ENCODE results near the gene CYB561D1. TPM values are rescaled to one million over a fixed set of nuclear protein-coding genes. Genes with fewer than 3 reads are reported as not detected.

CYB561D1 gene
- total RNA-seq, 1 donor from 2014 or later: 4.2 TPM

DNA sequence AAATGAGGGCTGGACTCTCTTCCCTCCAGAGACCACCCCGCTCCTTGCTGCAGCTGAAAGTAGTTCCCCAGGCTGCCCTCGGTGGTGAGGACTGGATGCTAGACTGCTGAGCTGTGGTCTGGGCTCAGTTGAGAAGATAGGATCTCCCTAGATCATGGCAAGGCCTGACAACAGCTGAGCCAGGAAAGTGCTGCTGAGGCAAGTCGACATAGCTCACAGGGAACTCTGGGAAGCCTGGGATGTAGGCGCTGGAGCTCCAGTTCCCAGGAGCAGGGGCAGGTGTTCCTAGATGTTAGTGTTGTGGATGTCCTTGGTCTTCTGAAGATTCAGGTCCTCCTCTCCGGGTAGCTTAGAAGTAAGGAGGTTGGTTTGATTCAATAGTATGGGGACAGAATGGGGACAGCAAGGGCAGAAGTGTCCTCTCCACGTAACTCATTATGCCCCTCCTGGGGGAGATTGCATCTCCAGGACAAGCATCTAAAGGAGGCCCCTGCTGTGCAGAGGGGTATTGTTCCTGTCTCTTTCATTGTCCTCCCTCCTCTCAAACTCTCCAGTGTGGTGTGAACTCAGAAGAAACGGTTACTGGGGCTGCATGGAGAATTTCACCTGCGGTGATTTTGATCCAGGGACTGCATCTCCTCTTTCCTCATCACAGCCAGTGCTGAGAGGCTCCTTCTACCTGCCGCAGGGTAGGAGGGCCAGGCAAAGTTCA lies 3.7 kb downstream of the CYB561D1 start:
- Histone ChIP-seq H3K4me1 (ENCODE audit: control insufficient read depth in 3 of 3, insufficient read depth in 3 of 3, low read length in 3 of 3) (peaks cover 30 to 62% (median 31%) of the 10 kb centered on the region in 3 donors), H3K4me3 (ENCODE audit: low read length in 3 of 3) (no peak overlapping the region), H3K36me3 (ENCODE audit: control insufficient read depth in 3 of 3, insufficient read depth in 3 of 3, low read length in 3 of 3) (peaks cover 31 to 49% (median 49%) of the 10 kb centered on the region in 3 donors), H3K9me3 (ENCODE audit: control insufficient read depth in 3 of 3, low read length in 3 of 3) (no peaks in the 10 kb centered on the region), H3K27ac (ENCODE audit: low read depth, low read length) (no peak overlapping the region), H3K9ac (ENCODE audit: low read depth in 1 of 3, low read length in 3 of 3) (peak overlapping the region in 1 of 3 donors; percentile 16), H3K27me3 (ENCODE audit: control insufficient read depth in 3 of 3, insufficient read depth in 3 of 3, low read length in 3 of 3) (no peaks in the 10 kb centered on the region)

DNA sequence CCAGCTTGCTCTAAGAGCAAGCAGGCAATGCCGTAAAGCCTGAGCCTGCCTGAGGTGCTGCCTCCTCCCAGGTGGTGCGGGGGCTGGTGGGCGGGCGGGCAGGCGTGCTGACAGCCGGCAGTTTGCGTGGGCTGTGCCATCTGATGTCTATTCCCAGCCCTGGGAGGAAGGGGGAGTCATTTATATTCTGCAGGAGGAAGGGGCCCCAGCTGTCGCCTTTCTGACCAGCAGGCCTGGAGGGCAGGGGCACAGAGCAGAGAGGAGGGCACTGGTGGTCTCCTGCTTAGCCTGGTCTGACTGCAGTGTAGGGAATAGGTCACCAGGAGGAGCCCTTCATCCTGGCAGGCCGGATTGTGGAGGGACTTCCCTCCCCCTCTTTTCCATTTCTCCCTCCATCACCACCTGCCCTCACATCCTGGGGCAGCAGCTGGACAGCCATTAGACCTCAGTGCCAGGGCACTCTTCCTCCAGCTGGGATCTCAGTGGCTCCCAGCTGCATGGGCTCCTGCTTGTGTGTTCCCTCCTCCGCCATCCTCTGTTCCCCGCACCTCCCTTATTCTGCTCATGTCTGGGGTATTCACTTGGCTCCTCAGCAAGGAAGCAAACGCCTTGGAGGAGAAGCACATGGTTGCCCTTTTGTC lies 4.4 kb downstream of the CYB561D1 start:
- Histone ChIP-seq H3K9me3 (ENCODE audit: control insufficient read depth in 3 of 3, low read length in 3 of 3) (no peaks in the 10 kb centered on the region), H3K9ac (ENCODE audit: low read depth in 1 of 3, low read length in 3 of 3) (peak overlapping the region in 1 of 3 donors; percentile 8), H3K27me3 (ENCODE audit: control insufficient read depth in 3 of 3, insufficient read depth in 3 of 3, low read length in 3 of 3) (no peaks in the 10 kb centered on the region), H3K27ac (ENCODE audit: low read depth, low read length) (no peak overlapping the region), H3K36me3 (ENCODE audit: control insufficient read depth in 3 of 3, insufficient read depth in 3 of 3, low read length in 3 of 3) (peaks cover 31 to 52% (median 46%) of the 10 kb centered on the region in 3 donors), H3K4me3 (ENCODE audit: low read length in 3 of 3) (no peak overlapping the region), H3K4me1 (ENCODE audit: control insufficient read depth in 3 of 3, insufficient read depth in 3 of 3, low read length in 3 of 3) (peaks cover 26 to 58% (median 27%) of the 10 kb centered on the region in 3 donors)

DNA sequence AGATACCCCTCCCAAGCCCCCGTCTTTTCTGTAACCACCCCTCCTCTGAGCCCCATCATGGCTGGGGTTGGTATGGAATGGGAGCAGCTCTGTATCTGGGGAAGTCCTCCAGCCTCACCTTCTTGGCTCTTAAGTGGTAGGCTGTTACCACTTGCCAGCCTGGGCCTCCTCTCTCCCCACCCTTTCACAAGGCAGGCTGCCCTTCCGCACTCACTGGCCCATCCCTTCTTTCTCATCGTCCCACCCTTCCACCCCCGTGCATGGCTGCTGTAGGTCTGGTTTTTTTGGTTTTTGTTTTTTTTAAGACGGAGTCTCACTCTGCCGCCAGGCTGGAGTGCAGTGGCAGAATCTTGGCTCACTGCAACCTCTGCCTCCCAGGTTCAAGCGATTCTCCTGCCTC lies 5.2 kb downstream of the CYB561D1 start:
- H3K9ac ChIP-seq (ENCODE audit: low read depth in 1 of 3, low read length in 3 of 3): peak overlapping the region in 1 of 3 donors; percentile 16

DNA sequence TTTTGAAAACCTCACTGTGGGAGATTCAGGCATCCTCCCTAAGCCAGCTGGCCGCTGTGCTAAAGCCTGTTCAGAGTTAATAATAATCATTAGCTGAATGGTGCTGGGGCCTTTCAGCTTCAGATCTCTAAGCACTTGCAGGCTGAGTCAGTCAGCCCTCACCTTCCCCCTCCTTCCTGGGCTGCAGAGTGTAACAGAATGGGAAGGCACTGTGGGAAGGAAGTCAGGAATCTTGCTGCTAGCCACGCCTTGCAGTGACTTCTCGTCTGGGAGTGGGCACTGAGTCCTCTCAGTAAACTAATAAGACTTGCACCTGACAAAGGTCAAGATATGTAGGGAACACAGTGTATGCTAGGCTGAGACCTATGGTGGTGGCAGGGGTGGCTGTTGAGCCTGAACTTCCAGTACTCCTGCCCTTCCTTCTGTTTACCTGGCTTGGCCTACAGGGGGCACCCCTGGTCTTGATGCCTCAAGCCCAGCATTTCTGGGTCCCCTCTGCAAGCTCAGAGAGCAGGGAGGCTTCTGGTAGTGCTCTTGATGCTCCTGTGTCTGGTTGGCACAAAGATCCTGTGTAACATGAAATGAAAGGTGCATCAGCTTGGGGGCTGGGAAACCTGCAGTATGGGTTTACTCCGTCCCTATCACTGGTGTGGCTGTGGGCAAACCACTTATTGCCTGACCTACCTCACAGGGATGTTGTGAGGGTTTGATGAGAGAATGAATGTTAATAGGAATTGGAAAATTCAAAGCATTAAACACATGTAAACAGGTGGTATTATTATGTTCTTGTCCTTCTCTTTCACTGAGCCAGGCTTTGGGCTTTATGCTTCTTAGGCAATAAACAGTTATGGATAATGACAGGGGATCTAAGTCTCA lies 6.0 kb downstream of the CYB561D1 start:
- Histone ChIP-seq H3K4me3 (ENCODE audit: low read length in 3 of 3) (no peak overlapping the region), H3K9me3 (ENCODE audit: control insufficient read depth in 3 of 3, low read length in 3 of 3) (no peaks in the 10 kb centered on the region), H3K27ac (ENCODE audit: low read depth, low read length) (no peak overlapping the region), H3K36me3 (ENCODE audit: control insufficient read depth in 3 of 3, insufficient read depth in 3 of 3, low read length in 3 of 3) (peaks cover 31 to 55% (median 45%) of the 10 kb centered on the region in 3 donors), H3K9ac (ENCODE audit: low read depth in 1 of 3, low read length in 3 of 3) (no peak overlapping the region), H3K27me3 (ENCODE audit: control insufficient read depth in 3 of 3, insufficient read depth in 3 of 3, low read length in 3 of 3) (no peaks in the 10 kb centered on the region), H3K4me1 (ENCODE audit: control insufficient read depth in 3 of 3, insufficient read depth in 3 of 3, low read length in 3 of 3) (peaks cover 13 to 44% (median 19%) of the 10 kb centered on the region in 3 donors)

More for the DNA sequence above, 5.2 kb downstream of the CYB561D1 start:
- Histone ChIP-seq H3K4me3 (ENCODE audit: low read length in 3 of 3) (no peak overlapping the region), H3K36me3 (ENCODE audit: control insufficient read depth in 3 of 3, insufficient read depth in 3 of 3, low read length in 3 of 3) (peaks cover 31 to 55% (median 45%) of the 10 kb centered on the region in 3 donors), H3K27ac (ENCODE audit: low read depth, low read length) (peak overlapping the region; percentile 5), H3K27me3 (ENCODE audit: control insufficient read depth in 3 of 3, insufficient read depth in 3 of 3, low read length in 3 of 3) (no peaks in the 10 kb centered on the region), H3K4me1 (ENCODE audit: control insufficient read depth in 3 of 3, insufficient read depth in 3 of 3, low read length in 3 of 3) (peaks cover 21 to 52% (median 22%) of the 10 kb centered on the region in 3 donors), H3K9me3 (ENCODE audit: control insufficient read depth in 3 of 3, low read length in 3 of 3) (no peaks in the 10 kb centered on the region)

DNA sequence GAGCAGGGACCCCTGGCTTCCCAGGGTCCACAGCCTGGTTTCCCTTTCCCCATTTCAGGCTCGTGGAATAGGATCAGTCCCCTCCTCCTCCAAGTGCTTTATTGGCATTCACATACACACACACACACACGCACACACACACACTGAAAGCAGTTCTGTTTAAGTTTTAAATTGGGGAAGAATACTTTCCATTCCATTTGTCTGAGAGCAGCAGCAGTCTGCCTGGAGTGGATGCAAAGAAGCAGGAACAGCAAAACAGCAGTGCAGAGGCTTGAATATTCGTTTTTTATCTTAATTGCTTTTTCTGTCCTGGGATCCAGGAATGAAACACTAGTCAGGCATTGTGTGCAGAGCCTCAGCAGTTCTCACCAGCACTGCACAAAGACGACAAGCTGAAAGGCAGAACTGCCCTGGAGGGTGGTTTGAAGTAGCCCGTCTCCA lies 7.1 kb downstream of the CYB561D1 start:
- H3K27me3 ChIP-seq (ENCODE audit: control insufficient read depth in 3 of 3, insufficient read depth in 3 of 3, low read length in 3 of 3): no peaks in the 10 kb centered on the region
- no peaks in the 10 kb centered on the region for H3K9me3 ChIP-seq (ENCODE audit: control insufficient read depth in 3 of 3, low read length in 3 of 3)
- H3K27ac ChIP-seq (ENCODE audit: low read depth, low read length): no peak overlapping the region
- H3K9ac ChIP-seq (ENCODE audit: low read depth in 1 of 3, low read length in 3 of 3): no peak overlapping the region
- H3K4me1 ChIP-seq (ENCODE audit: control insufficient read depth in 3 of 3, insufficient read depth in 3 of 3, low read length in 3 of 3): peaks cover 9 to 51% (median 23%) of the 10 kb centered on the region in 3 donors
- H3K4me3 ChIP-seq (ENCODE audit: low read length in 3 of 3): no peak overlapping the region
- peaks cover 26 to 53% (median 37%) of the 10 kb centered on the region in 3 donors for H3K36me3 ChIP-seq (ENCODE audit: control insufficient read depth in 3 of 3, insufficient read depth in 3 of 3, low read length in 3 of 3)

DNA sequence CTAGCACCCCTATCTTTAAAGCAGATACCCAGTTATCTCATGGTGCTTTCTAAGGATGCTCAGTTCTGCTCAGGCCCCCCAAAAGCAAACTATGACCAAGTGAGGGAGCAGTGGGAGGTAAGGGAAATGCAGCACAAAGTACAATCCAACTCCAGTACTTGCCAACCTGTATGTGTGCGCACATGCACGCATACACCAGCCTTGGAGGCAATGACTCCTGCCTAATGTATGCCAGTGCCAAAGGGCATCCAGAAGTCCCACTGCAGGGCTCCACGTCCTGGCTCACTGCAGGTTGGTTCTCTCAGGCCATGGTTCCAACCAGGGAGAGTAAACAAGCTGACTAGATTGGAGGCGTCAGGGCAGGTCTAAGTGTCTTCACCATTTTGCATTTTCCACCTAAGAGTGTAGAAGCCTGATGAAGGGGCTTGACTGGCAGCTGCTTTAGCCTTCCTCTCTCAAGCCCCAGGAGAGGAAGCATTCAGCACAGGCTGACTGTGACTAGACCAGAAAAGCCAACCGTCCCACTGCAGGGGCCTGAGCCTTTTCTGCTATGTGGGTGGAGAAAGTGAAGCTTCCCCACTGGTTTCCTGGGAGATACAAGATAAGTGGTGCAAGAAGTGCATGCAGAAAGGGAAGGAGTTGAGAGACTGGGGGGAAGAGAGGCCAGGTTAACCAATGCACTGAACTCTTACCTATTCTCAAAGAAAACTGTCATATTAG lies 7.9 kb downstream of the CYB561D1 start:
- H3K4me3 ChIP-seq (ENCODE audit: low read length in 3 of 3): no peak overlapping the region
- no peak overlapping the region for H3K27ac ChIP-seq (ENCODE audit: low read depth, low read length)
- H3K9ac ChIP-seq (ENCODE audit: low read depth in 1 of 3, low read length in 3 of 3): no peak overlapping the region
- H3K36me3 ChIP-seq (ENCODE audit: control insufficient read depth in 3 of 3, insufficient read depth in 3 of 3, low read length in 3 of 3): peaks cover 23 to 49% (median 29%) of the 10 kb centered on the region in 3 donors
- peaks cover 14 to 59% (median 31%) of the 10 kb centered on the region in 3 donors for H3K4me1 ChIP-seq (ENCODE audit: control insufficient read depth in 3 of 3, insufficient read depth in 3 of 3, low read length in 3 of 3)
- no peaks in the 10 kb centered on the region for H3K27me3 ChIP-seq (ENCODE audit: control insufficient read depth in 3 of 3, insufficient read depth in 3 of 3, low read length in 3 of 3)
- H3K9me3 ChIP-seq (ENCODE audit: control insufficient read depth in 3 of 3, low read length in 3 of 3): no peaks in the 10 kb centered on the region

DNA sequence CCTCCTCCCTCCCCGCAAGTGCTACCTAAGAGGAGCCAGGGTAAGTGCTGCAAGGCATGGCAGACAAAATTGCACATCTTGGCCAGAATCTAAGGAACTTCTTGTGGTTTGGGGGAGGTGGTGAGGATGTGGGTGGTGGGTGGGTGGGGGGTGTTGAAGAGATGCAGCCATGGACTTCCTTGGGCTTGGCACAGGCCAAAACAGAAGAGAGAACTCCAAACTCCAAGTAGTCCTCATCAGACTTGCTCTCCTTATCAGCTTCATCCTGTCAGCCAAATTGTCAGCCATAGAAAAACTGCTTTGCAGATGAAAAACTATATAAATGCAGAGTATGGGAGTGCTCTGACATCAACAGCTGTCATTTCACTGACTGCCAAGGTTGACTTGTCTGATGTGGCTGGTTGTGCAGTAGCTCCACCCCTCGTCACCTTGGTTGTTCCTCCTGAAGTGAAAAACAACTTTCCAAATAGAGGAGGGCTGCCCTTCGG lies 8.5 kb downstream of the CYB561D1 start:
- Histone ChIP-seq H3K27me3 (ENCODE audit: control insufficient read depth in 3 of 3, insufficient read depth in 3 of 3, low read length in 3 of 3) (no peaks in the 10 kb centered on the region), H3K4me3 (ENCODE audit: low read length in 3 of 3) (no peak overlapping the region), H3K27ac (ENCODE audit: low read depth, low read length) (no peak overlapping the region), H3K9ac (ENCODE audit: low read depth in 1 of 3, low read length in 3 of 3) (no peak overlapping the region), H3K36me3 (ENCODE audit: control insufficient read depth in 3 of 3, insufficient read depth in 3 of 3, low read length in 3 of 3) (peaks cover 25 to 51% (median 31%) of the 10 kb centered on the region in 3 donors), H3K4me1 (ENCODE audit: control insufficient read depth in 3 of 3, insufficient read depth in 3 of 3, low read length in 3 of 3) (peaks cover 20 to 65% (median 35%) of the 10 kb centered on the region in 3 donors), H3K9me3 (ENCODE audit: control insufficient read depth in 3 of 3, low read length in 3 of 3) (no peaks in the 10 kb centered on the region)

DNA sequence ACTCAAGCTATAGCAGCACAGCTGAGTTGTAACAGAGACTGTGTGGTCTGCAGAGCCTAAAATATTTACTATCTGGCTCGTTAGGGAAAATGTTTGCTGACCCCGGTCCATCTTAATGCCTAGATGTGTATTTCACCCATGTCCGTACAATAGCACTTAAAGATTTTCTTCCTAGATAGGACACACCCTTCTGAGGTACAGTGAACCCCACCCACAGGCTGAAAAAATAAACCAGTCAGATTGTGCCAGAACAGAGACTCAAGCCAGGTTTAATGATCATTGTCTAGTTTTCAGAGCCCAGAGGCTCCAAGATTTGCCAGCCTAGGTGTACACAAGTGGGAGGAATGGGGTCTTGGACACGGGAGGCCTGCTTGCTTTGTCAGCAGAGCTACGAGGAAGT lies 10.0 kb downstream of the CYB561D1 start:
- Histone ChIP-seq H3K9me3 (ENCODE audit: control insufficient read depth in 3 of 3, low read length in 3 of 3) (no peaks in the 10 kb centered on the region), H3K27me3 (ENCODE audit: control insufficient read depth in 3 of 3, insufficient read depth in 3 of 3, low read length in 3 of 3) (no peaks in the 10 kb centered on the region), H3K4me1 (ENCODE audit: control insufficient read depth in 3 of 3, insufficient read depth in 3 of 3, low read length in 3 of 3) (peaks cover 30 to 70% (median 43%) of the 10 kb centered on the region in 3 donors), H3K9ac (ENCODE audit: low read depth in 1 of 3, low read length in 3 of 3) (no peak overlapping the region), H3K36me3 (ENCODE audit: control insufficient read depth in 3 of 3, insufficient read depth in 3 of 3, low read length in 3 of 3) (peaks cover 30 to 49% (median 32%) of the 10 kb centered on the region in 3 donors), H3K27ac (ENCODE audit: low read depth, low read length) (no peak overlapping the region), H3K4me3 (ENCODE audit: low read length in 3 of 3) (no peak overlapping the region)

DNA sequence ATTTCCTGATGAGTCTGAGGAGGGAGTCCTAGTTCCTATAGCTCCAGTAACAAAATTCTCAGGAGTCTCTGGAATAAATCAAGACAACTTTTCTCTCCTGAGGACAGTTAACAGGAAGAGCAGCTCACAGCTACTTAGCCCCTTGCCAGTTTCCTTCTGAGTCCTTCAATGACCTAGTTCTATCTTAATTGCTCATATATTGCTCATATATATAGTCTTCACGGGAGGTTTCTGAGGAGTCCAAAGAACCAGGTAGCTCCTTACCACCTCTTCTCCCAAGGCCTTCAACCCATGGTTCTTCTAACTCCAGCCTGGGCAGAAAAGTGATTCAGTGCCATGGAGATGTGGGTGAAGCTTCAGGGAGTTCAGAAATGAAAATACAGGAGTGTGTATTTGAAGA lies 11.1 kb downstream of the CYB561D1 start:
- Histone ChIP-seq H3K9ac (ENCODE audit: low read depth in 1 of 3, low read length in 3 of 3) (no peak overlapping the region), H3K27me3 (ENCODE audit: control insufficient read depth in 3 of 3, insufficient read depth in 3 of 3, low read length in 3 of 3) (no peaks in the 10 kb centered on the region), H3K27ac (ENCODE audit: low read depth, low read length) (no peak overlapping the region), H3K4me1 (ENCODE audit: control insufficient read depth in 3 of 3, insufficient read depth in 3 of 3, low read length in 3 of 3) (peaks cover 32 to 67% (median 40%) of the 10 kb centered on the region in 3 donors), H3K36me3 (ENCODE audit: control insufficient read depth in 3 of 3, insufficient read depth in 3 of 3, low read length in 3 of 3) (peaks cover 27 to 43% (median 32%) of the 10 kb centered on the region in 3 donors), H3K9me3 (ENCODE audit: control insufficient read depth in 3 of 3, low read length in 3 of 3) (no peaks in the 10 kb centered on the region), H3K4me3 (ENCODE audit: low read length in 3 of 3) (no peak overlapping the region)
